WTC11 (cell line): ENCODE data around the gene CORO6. TPM values are rescaled to one million over a fixed set of nuclear protein-coding genes. Genes with fewer than 3 reads are reported as not detected.
A peak's percentile ranks its signal among the peaks of the same experiment; 100 is the strongest.

Experiments used
- ATAC-seq: fragments of 200-7000 bp; cut with Tn5 transposase; 2 replicates; pipeline ENCODE4 v1.10.0; 2021; ENCODE audit warnings: mild to moderate bottlenecking, moderate library complexity
- CTCF ChIA-PET: fragments of 300-600 bp; sonication (Branson Sonifier 250); formaldehyde crosslinking; loops from one replicate; lab custom pipeline; 2021; ENCODE audit warnings: antibody characterized with exemption; lab: Charles Lee
- POLR2A ChIA-PET: fragments of 350-600 bp; sonication (Branson Sonifier 250); formaldehyde crosslinking; loops from one replicate; lab custom pipeline; 2021; ENCODE audit warnings: antibody characterized with exemption; lab: Charles Lee
- DNase-seq: peaks from one replicate; pipeline ENCODE4 v3.0.0; 2021; ENCODE audit warnings: low spot score
- H3K27ac Mint-ChIP-seq: 2 replicates; pipeline ENCODE4 v1.8.0; 2021; ENCODE audit warnings: mixed read lengths
- H3K27me3 Mint-ChIP-seq: 2 replicates; pipeline ENCODE4 v1.8.0; 2021; ENCODE audit warnings: low read depth, mild to moderate bottlenecking, moderate library complexity, mixed read lengths
- H3K36me3 Mint-ChIP-seq: 2 replicates; pipeline ENCODE4 v1.8.0; 2021; ENCODE audit warnings: mixed read lengths
- H3K4me1 Mint-ChIP-seq: 2 replicates; pipeline ENCODE4 v1.8.0; 2022; ENCODE audit warnings: mixed read lengths
- H3K4me3 Mint-ChIP-seq: 2 replicates; pipeline ENCODE4 v1.8.0; 2021; ENCODE audit warnings: mild to moderate bottlenecking, moderate library complexity, mixed read lengths
- H3K9me3 Mint-ChIP-seq: 2 replicates; pipeline ENCODE4 v1.8.0; 2021; ENCODE audit warnings: mixed read lengths
- EMX1 ChIP-seq: fragments of 250-450 bp; sonication (Bioruptor Pico); IDR thresholded peaks from 2 replicates; pipeline ENCODE4 v1.8.0; 2021; ENCODE audit warnings: mild to moderate bottlenecking
- ESRRA ChIP-seq: sonication (generic); formaldehyde crosslinking; IDR thresholded peaks from 2 replicates; pipeline ENCODE4 v1.8.1; 2022; ENCODE audit warnings: mild to moderate bottlenecking, missing genetic modification reagents, borderline replicate concordance
- GRHL2 ChIP-seq: fragments of 250-450 bp; sonication (Bioruptor Pico); IDR thresholded peaks from 2 replicates; pipeline ENCODE4 v1.8.0; 2022; ENCODE audit warnings: mild to moderate bottlenecking, moderate library complexity; ENCODE audit not compliant: insufficient replicate concordance, severe bottlenecking
- ZNF263 ChIP-seq: sonication (generic); formaldehyde crosslinking; IDR thresholded peaks from 2 replicates; pipeline ENCODE4 v1.8.1; 2022; ENCODE audit warnings: low read depth, mild to moderate bottlenecking, moderate library complexity, missing genetic modification reagents
- ZNF423 ChIP-seq: fragments of 250-450 bp; sonication (Bioruptor Pico); IDR thresholded peaks from 2 replicates; pipeline ENCODE4 v2.1.2; 2022; ENCODE audit warnings: mild to moderate bottlenecking, moderate library complexity
- total RNA-seq: library from RNA; stranded (reverse); gene quantifications from 3 replicates; pipeline ENCODE4 v1.2.3, GENCODE V29; 2021
- TF ChIP-seq, protein P1 (sequence below): sonication (generic); formaldehyde crosslinking; IDR thresholded peaks from 2 replicates; pipeline ENCODE4 v1.8.0; 2022; ENCODE audit warnings: mild to moderate bottlenecking, missing genetic modification reagents
- TF ChIP-seq, protein P2 (sequence below): sonication (generic); formaldehyde crosslinking; IDR thresholded peaks from 2 replicates; pipeline ENCODE4 v1.8.1; 2022; ENCODE audit warnings: mild to moderate bottlenecking, missing genetic modification reagents, moderate library complexity, borderline replicate concordance
- TF ChIP-seq, protein P3 (sequence below): fragments of 250-450 bp; sonication (Bioruptor Pico); IDR thresholded peaks from 2 replicates; pipeline ENCODE4 v1.8.0; 2021; ENCODE audit warnings: mild to moderate bottlenecking
- TF ChIP-seq, protein P4 (sequence below): sonication (generic); formaldehyde crosslinking; IDR thresholded peaks from 2 replicates; pipeline ENCODE4 v1.8.0; 2023; ENCODE audit warnings: mild to moderate bottlenecking, missing genetic modification reagents
- TF ChIP-seq, protein P5 (sequence below): sonication (generic); formaldehyde crosslinking; IDR thresholded peaks from 2 replicates; pipeline ENCODE4 v1.8.1; 2022; ENCODE audit warnings: low read depth, mild to moderate bottlenecking, moderate library complexity, missing genetic modification reagents, borderline replicate concordance

The CORO6 gene
- total RNA-seq, 1 experiment from 2014 or later, result 8.9 TPM

GRCh38 chr17:29584452-29585079 lies 38.1 kb downstream of the CORO6 start:
- no peak overlapping the region; the same call in 1 of the 2 replicates for H3K4me3 Mint-ChIP-seq
- ChIA-PET POLR2A (no interaction called here), CTCF (interaction anchor here (0.6 to 3.4 kb wide), 11 partner anchors 8 to 1523 kb away, joined by 3 to 32 read pairs (median 6); partner anchors contain the start of genes ABHD15 and ANKRD13B)

GRCh38 chr17:29583324-29584248 lies 39.1 kb downstream of the CORO6 start:
- H3K27me3 Mint-ChIP-seq, result no peaks in the 10 kb centered on the region
- POLR2A ChIA-PET, result no interaction called here
- peaks cover 39% of the 10 kb centered on the region for H3K4me1 Mint-ChIP-seq
- CTCF ChIA-PET, result interaction anchor here (0.9 to 3.4 kb wide), 7 partner anchors 9 to 34 kb away, joined by 4 to 32 read pairs (median 7); partner anchors contain the start of genes ABHD15 and ANKRD13B
- ATAC-seq (no peak), DNase-seq (no peak)
- H3K9me3 Mint-ChIP-seq, result no peaks in the 10 kb centered on the region
- H3K36me3 Mint-ChIP-seq, result peaks cover 29% of the 10 kb centered on the region
- no peak overlapping the region for H3K27ac Mint-ChIP-seq
- TF ChIP-seq ESRRA, result no peak
- TF ChIP-seq, protein P1, sequence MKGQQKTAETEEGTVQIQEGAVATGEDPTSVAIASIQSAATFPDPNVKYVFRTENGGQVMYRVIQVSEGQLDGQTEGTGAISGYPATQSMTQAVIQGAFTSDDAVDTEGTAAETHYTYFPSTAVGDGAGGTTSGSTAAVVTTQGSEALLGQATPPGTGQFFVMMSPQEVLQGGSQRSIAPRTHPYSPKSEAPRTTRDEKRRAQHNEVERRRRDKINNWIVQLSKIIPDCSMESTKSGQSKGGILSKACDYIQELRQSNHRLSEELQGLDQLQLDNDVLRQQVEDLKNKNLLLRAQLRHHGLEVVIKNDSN, result no peak
- H3K4me3 Mint-ChIP-seq, result no peak overlapping the region

More at GRCh38 chr17:29584452-29585079, 38.1 kb downstream of the CORO6 start:
- no peaks in the 10 kb centered on the region for H3K9me3 Mint-ChIP-seq
- ATAC-seq (no peak), DNase-seq (no peak)
- no peaks in the 10 kb centered on the region for H3K27me3 Mint-ChIP-seq
- peaks cover 27% of the 10 kb centered on the region for H3K36me3 Mint-ChIP-seq
- peak overlapping the region; percentile 60; the same call in 1 of the 2 replicates for H3K27ac Mint-ChIP-seq
- peaks cover 39% of the 10 kb centered on the region for H3K4me1 Mint-ChIP-seq
- TF ChIP-seq, protein P2, sequence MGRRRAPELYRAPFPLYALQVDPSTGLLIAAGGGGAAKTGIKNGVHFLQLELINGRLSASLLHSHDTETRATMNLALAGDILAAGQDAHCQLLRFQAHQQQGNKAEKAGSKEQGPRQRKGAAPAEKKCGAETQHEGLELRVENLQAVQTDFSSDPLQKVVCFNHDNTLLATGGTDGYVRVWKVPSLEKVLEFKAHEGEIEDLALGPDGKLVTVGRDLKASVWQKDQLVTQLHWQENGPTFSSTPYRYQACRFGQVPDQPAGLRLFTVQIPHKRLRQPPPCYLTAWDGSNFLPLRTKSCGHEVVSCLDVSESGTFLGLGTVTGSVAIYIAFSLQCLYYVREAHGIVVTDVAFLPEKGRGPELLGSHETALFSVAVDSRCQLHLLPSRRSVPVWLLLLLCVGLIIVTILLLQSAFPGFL, result no peak
- TF ChIP-seq GRHL2 (CRISPR knock-in tag), result no peak
- no peak for TF ChIP-seq EMX1 (CRISPR knock-in tag)
- TF ChIP-seq, protein P3, sequence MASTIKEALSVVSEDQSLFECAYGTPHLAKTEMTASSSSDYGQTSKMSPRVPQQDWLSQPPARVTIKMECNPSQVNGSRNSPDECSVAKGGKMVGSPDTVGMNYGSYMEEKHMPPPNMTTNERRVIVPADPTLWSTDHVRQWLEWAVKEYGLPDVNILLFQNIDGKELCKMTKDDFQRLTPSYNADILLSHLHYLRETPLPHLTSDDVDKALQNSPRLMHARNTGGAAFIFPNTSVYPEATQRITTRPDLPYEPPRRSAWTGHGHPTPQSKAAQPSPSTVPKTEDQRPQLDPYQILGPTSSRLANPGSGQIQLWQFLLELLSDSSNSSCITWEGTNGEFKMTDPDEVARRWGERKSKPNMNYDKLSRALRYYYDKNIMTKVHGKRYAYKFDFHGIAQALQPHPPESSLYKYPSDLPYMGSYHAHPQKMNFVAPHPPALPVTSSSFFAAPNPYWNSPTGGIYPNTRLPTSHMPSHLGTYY (CRISPR knock-in tag), result no peak
- TF ChIP-seq ZNF423 (CRISPR knock-in tag), result no peak
- TF ChIP-seq, protein P4, sequence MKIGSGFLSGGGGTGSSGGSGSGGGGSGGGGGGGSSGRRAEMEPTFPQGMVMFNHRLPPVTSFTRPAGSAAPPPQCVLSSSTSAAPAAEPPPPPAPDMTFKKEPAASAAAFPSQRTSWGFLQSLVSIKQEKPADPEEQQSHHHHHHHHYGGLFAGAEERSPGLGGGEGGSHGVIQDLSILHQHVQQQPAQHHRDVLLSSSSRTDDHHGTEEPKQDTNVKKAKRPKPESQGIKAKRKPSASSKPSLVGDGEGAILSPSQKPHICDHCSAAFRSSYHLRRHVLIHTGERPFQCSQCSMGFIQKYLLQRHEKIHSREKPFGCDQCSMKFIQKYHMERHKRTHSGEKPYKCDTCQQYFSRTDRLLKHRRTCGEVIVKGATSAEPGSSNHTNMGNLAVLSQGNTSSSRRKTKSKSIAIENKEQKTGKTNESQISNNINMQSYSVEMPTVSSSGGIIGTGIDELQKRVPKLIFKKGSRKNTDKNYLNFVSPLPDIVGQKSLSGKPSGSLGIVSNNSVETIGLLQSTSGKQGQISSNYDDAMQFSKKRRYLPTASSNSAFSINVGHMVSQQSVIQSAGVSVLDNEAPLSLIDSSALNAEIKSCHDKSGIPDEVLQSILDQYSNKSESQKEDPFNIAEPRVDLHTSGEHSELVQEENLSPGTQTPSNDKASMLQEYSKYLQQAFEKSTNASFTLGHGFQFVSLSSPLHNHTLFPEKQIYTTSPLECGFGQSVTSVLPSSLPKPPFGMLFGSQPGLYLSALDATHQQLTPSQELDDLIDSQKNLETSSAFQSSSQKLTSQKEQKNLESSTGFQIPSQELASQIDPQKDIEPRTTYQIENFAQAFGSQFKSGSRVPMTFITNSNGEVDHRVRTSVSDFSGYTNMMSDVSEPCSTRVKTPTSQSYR (CRISPR knock-in tag), result peak; percentile 71; the same call in 1 of the 2 replicates
- TF ChIP-seq, protein P5, sequence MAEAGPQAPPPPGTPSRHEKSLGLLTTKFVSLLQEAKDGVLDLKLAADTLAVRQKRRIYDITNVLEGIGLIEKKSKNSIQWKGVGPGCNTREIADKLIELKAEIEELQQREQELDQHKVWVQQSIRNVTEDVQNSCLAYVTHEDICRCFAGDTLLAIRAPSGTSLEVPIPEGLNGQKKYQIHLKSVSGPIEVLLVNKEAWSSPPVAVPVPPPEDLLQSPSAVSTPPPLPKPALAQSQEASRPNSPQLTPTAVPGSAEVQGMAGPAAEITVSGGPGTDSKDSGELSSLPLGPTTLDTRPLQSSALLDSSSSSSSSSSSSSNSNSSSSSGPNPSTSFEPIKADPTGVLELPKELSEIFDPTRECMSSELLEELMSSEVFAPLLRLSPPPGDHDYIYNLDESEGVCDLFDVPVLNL (CRISPR knock-in tag), result no peak

DNA sequence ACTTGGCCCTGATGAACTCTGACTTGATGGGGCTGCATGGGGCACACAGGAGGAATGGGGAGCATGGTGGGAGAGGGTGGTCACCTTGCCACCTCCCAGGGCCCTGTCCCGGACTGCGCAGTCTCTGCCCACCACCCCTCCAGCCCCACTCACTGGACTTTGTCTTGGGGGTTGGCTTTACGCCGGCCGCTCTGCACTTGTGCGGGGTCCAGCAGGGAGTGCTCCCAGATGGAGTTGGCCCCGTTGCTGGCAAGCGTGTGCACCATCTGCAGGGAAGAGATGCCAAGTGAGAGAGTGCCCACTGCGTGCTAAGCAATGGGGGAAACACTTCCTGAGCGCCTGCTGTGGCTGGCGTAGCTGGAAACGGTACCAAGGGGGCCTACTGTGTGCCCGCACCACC lies 39.9 kb downstream of the CORO6 start:
- POLR2A ChIA-PET, result no interaction called here
- peaks cover 30% of the 10 kb centered on the region for H3K36me3 Mint-ChIP-seq
- no peak overlapping the region for H3K27ac Mint-ChIP-seq
- H3K4me3 Mint-ChIP-seq, result no peak overlapping the region
- no peaks in the 10 kb centered on the region for H3K9me3 Mint-ChIP-seq
- no peaks in the 10 kb centered on the region for H3K27me3 Mint-ChIP-seq
- no peak for TF ChIP-seq ZNF263 (CRISPR knock-in tag)
- TF ChIP-seq, all 79 proteins: peak for 0
- DNase-seq, result no peak
- peaks cover 32% of the 10 kb centered on the region for H3K4me1 Mint-ChIP-seq
- ATAC-seq, result no peak
- CTCF ChIA-PET, result no interaction called here
